Measurements from ENCODE around the gene KLF7.

The KLF7 gene

GRCh38 chr2:207087046-207087902, 78.5 kb downstream of the KLF7 start:
- FAIRE-seq (peak; percentile 63), DNase-seq (ENCODE audit: insufficient read length, low spot score) (peak; percentile 32)
- no peak for TF ChIP-seq CTCF (IDR thresholded peaks at IDR 0.05; ENCODE audit: insufficient read depth, missing control alignments)

DNA sequence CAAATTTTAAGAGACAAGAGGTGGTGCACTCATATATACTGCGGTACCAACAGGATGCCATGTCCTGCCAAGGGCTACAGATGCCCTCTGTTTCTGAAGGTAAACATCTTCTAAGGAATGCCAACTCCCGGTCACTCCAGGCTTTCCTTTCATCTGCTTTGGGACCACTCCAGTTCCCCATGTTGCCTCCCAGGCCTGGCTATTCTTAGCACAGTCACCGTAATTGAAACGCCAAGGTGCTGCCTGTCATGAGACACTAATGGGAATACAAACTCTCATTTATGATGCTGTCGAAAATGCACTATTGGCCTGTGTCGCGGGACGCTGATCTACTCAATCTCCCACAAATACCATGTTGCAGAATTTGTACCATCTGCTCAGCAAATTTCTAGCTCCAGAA, 79.6 kb downstream of the KLF7 start:
- no peak for TF ChIP-seq CTCF (IDR thresholded peaks at IDR 0.05; ENCODE audit: insufficient read depth, missing control alignments)
- FAIRE-seq (no peak), DNase-seq (ENCODE audit: insufficient read length, low spot score) (no peak)

DNA sequence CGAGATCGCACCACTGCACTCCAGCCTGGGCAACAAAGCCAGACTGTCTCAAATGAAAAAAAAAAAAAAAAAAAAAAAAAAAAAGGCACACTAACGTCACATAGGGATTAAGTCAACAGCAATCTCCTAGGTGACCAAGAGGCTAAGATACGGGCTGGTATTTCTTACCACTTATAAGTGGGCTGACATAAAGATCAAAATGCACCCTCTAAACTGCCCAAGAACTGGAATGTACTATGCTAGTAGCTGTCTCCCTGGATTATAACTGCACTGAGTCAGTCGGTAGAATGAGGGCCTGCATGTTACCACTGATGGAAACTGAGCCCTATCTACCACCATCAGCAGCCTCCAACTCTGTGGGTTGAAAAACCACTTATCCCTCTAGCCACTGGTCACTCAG, 80.6 kb downstream of the KLF7 start:
- no peak for TF ChIP-seq CTCF (IDR thresholded peaks at IDR 0.05; ENCODE audit: insufficient read depth, missing control alignments)
- DNase-seq (ENCODE audit: insufficient read length, low spot score) (no peak), FAIRE-seq (no peak)

GRCh38 chr2:207083361-207084110, 82.2 kb downstream of the KLF7 start:
- DNase-seq (ENCODE audit: insufficient read length, low spot score): no peak
- no peak for TF ChIP-seq CTCF (IDR thresholded peaks at IDR 0.05; ENCODE audit: insufficient read depth, missing control alignments)
- FAIRE-seq: no peak

DNA sequence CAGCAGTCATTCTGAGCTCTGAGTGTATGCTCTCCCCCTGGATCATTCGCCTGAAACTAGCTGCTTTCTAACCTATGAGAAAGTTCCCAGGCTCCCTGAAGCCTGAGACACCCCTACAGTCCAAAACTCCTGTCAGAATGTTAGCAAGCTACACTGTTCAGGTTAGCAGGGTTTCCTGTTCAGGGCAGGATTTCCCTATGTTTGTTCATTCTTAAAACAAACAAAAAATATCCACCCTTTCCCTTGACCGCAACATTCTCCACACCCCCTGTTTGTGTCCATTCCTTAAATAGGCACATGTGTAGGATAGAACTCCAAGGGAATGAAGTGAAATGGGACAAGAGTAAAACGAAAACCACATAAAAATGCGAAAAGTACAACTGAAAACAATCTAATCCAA, 83.1 kb downstream of the KLF7 start:
- FAIRE-seq (no peak), DNase-seq (ENCODE audit: insufficient read length, low spot score) (no peak)
- no peak for TF ChIP-seq CTCF (IDR thresholded peaks at IDR 0.05; ENCODE audit: insufficient read depth, missing control alignments)

DNA sequence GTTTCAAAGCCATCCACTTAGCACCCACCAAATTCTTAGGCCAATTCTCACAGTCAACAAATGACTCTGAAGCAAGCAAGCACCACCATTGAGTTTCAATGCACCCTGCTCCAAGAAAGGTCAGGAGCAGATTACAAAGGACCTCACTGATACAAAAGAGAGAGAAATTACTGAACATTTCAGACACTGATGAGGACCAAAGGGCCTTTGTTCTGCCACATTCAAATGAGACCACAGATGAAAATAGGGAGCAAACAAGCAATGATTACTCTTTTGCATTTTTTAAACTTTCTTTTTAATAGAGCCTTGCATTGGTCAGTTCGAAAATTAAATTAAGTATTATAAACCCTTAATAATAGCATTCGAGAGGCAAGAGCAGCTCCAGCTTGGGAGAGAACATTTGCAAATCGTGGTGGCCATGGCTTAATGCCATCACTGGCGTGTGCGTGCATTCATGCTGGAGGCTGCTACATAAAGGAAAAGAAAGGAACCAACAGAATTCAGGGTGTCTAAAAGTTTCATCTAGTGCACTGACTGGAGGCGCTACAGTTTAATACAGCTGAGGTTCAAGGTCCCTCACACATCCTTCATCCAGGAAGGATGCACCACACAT, 87.5 kb downstream of the KLF7 start:
- DNase-seq (ENCODE audit: insufficient read length, low spot score) (no peak), FAIRE-seq (no peak)
- TF ChIP-seq CTCF (IDR thresholded peaks at IDR 0.05; ENCODE audit: insufficient read depth, missing control alignments): no peak
